Activated CD8-positive, alpha-beta T cell treated with anti-CD3 and anti-CD28 coated beads for 36 hours (primary cell): Measurements from ENCODE around the gene CLEC16A. TPM values are rescaled to one million over a fixed set of nuclear protein-coding genes. Genes with fewer than 3 reads are reported as not detected.
A peak's percentile ranks its signal among the peaks of the same experiment; 100 is the strongest.

Experiments
- ATAC-seq: fragments of 200-7000 bp; cut with Tn5 transposase; one replicate; pipeline ENCODE4 v1.10.0; 2021; ENCODE audit warnings: mild to moderate bottlenecking, moderate library complexity
- CTCF ChIA-PET: fragments of 350-600 bp; sonication (Branson Sonifier 250); formaldehyde crosslinking; loops from one replicate; lab custom pipeline; 2021; ENCODE audit warnings: antibody characterized with exemption; lab: Charles Lee
- POLR2A ChIA-PET: fragments of 350-600 bp; sonication (Branson Sonifier 250); formaldehyde crosslinking; loops from one replicate; lab custom pipeline; 2021; ENCODE audit warnings: antibody characterized with exemption; lab: Charles Lee
- DNase-seq: peaks from one replicate; pipeline ENCODE4 v3.0.0-alpha.2; 2020
- H3K27ac Mint-ChIP-seq: one replicate; pipeline ENCODE4 v1.8.0; 2021; ENCODE audit warnings: mild to moderate bottlenecking, mixed read lengths
- H3K27me3 Mint-ChIP-seq: one replicate; pipeline ENCODE4 v1.8.0; 2021; ENCODE audit warnings: mixed read lengths
- H3K36me3 Mint-ChIP-seq: one replicate; pipeline ENCODE4 v1.8.0; 2021; ENCODE audit warnings: low read depth, mixed read lengths
- H3K4me1 Mint-ChIP-seq: one replicate; pipeline ENCODE4 v1.8.0; 2021; ENCODE audit warnings: low read depth, mixed read lengths
- H3K4me3 Mint-ChIP-seq: one replicate; pipeline ENCODE4 v1.8.0; 2021; ENCODE audit warnings: mild to moderate bottlenecking, moderate library complexity, mixed read lengths
- H3K9me3 Mint-ChIP-seq: one replicate; pipeline ENCODE4 v1.8.0; 2021; ENCODE audit warnings: mixed read lengths
- intact Hi-C: fragments of 100-400 bp; cut with micrococcal nuclease; formaldehyde crosslinking; loops from one replicate; pipeline ENCODE4 v1.10.0; 2022
- total RNA-seq, 2 experiments: library from RNA; stranded (reverse); gene quantifications; one replicate each; pipeline ENCODE4 v1.2.3, GENCODE V29; 2021
- TF ChIP-seq, protein P1 (sequence below): fragments of 200-600 bp; IDR thresholded peaks from one replicate; pipeline ENCODE4 v1.8.0; 2022; ENCODE audit warnings: antibody characterized with exemption, mild to moderate bottlenecking

CLEC16A gene
- total RNA-seq, 2 experiments from 2014 or later, result 20.4 to 21.7 TPM

- Mint-ChIP-seq H3K9me3 (no peaks in the 10 kb centered on the region), H3K27me3 (no peaks in the 10 kb centered on the region), H3K27ac (peak overlapping the region; percentile 3), H3K4me3 (no peak overlapping the region), H3K36me3 (peaks cover 30% of the 10 kb centered on the region), H3K4me1 (peaks cover 11% of the 10 kb centered on the region)
- ChIA-PET POLR2A (interaction anchor here (0.9 kb wide), 1 partner anchor 191 kb away, joined by 3 read pairs; no protein-coding TSS in a partner anchor), CTCF (interaction anchor here (6.4 kb wide), 1 partner anchor 10 kb away, joined by 24 read pairs; no protein-coding TSS in a partner anchor)
- no peak for DNase-seq
- intact Hi-C loops, result no loop called here
- TF ChIP-seq, protein P1, sequence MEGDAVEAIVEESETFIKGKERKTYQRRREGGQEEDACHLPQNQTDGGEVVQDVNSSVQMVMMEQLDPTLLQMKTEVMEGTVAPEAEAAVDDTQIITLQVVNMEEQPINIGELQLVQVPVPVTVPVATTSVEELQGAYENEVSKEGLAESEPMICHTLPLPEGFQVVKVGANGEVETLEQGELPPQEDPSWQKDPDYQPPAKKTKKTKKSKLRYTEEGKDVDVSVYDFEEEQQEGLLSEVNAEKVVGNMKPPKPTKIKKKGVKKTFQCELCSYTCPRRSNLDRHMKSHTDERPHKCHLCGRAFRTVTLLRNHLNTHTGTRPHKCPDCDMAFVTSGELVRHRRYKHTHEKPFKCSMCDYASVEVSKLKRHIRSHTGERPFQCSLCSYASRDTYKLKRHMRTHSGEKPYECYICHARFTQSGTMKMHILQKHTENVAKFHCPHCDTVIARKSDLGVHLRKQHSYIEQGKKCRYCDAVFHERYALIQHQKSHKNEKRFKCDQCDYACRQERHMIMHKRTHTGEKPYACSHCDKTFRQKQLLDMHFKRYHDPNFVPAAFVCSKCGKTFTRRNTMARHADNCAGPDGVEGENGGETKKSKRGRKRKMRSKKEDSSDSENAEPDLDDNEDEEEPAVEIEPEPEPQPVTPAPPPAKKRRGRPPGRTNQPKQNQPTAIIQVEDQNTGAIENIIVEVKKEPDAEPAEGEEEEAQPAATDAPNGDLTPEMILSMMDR, result no peak
- ATAC-seq, result no peak
Measured at GRCh38 chr16:11063448-11064201, 119.3 kb downstream of the CLEC16A start.

DNA sequence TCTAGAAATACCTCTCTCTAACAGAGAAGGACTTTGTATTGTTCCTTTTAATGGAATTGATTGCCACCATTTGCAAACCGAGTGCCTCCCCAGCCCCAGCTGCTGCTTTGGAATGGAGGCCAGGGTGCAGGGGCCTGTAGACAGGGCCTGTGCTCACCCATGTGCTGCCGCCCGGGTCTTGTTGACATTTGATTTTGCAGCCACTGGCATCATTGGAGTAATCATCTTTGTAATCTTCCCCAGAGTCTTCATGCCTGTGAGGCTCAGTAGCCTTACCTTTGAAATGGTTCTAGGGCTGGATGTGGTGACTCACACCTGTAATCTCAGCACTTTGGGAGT, 119.8 kb downstream of the CLEC16A start:
- Mint-ChIP-seq H3K27ac (no peak overlapping the region), H3K27me3 (no peaks in the 10 kb centered on the region), H3K4me1 (peaks cover 11% of the 10 kb centered on the region), H3K36me3 (peaks cover 30% of the 10 kb centered on the region), H3K4me3 (no peak overlapping the region), H3K9me3 (no peaks in the 10 kb centered on the region)
- ATAC-seq, result no peak
- CTCF ChIA-PET, result interaction anchor here (1.4 to 6.4 kb wide), 2 partner anchors 7 to 10 kb away, joined by 3 to 24 read pairs; no protein-coding TSS in a partner anchor
- intact Hi-C loops, result no loop called here
- no peak for DNase-seq
- TF ChIP-seq, protein P1, result no peak
- POLR2A ChIA-PET, result interaction anchor here (0.9 to 1.2 kb wide), 3 partner anchors 12 to 190 kb away, joined by 3 to 5 read pairs (median 3); no protein-coding TSS in a partner anchor

- DNase-seq (no peak), ATAC-seq (no peak)
- TF ChIP-seq, protein P1, result no peak
- intact Hi-C loops, result no loop called here
- Mint-ChIP-seq H3K4me1 (peaks cover 11% of the 10 kb centered on the region), H3K27me3 (no peaks in the 10 kb centered on the region), H3K36me3 (peaks cover 33% of the 10 kb centered on the region), H3K27ac (no peak overlapping the region), H3K9me3 (no peaks in the 10 kb centered on the region), H3K4me3 (no peak overlapping the region)
- POLR2A ChIA-PET, result interaction anchor here (1.1 to 1.2 kb wide), 2 partner anchors 11 to 12 kb away, joined by 3 to 5 read pairs; no protein-coding TSS in a partner anchor
- CTCF ChIA-PET, result interaction anchor here (0.6 to 6.4 kb wide), 3 partner anchors 8 to 171 kb away, joined by 3 to 24 read pairs (median 3); no protein-coding TSS in a partner anchor
Measured at GRCh38 chr16:11064851-11065250, 120.5 kb downstream of the CLEC16A start.

DNA sequence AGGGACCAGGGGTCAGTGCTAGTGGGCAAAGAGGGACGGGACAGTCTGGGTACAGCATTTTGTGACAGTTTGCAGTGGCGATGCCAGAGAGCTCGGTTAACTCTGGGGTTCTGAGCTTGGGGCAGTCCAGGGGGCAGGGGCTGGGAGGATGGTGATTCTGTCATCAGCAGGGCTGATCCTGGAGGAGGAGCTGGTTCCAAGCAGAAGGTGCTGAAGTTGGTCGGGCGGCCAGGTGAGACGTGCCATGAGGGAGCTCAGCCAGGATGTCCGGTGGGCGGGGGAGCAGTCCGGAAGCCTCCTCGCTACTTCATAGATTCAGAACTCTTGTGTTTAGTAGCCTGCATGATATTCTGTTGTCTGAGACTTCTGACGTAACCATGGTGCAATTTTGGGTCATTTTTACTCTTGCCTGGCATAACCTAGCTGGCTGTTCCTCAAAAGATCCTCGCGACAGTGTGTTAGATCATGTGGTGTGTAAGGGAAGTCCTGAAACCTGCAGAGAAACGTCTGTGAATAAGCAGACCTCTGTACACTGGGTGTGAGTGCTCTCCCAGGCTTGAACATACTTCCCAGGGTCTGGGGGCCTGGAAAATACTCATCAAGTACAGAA, 122.0 kb downstream of the CLEC16A start:
- ChIA-PET CTCF (interaction anchor here (1.2 to 6.4 kb wide), 2 partner anchors 13 kb away, joined by 3 to 24 read pairs; no protein-coding TSS in a partner anchor), POLR2A (interaction anchor here (0.8 to 2.0 kb wide), 6 partner anchors 8 to 188 kb away, joined by 3 to 7 read pairs (median 3); no protein-coding TSS in a partner anchor)
- peaks cover 17% of the 10 kb centered on the region for H3K4me1 Mint-ChIP-seq
- no peaks in the 10 kb centered on the region for H3K9me3 Mint-ChIP-seq
- H3K4me3 Mint-ChIP-seq, result no peak overlapping the region
- no peak for ATAC-seq
- peaks cover 33% of the 10 kb centered on the region for H3K36me3 Mint-ChIP-seq
- H3K27me3 Mint-ChIP-seq, result no peaks in the 10 kb centered on the region
- intact Hi-C loops, result no loop called here
- peak overlapping the region; percentile 34 for H3K27ac Mint-ChIP-seq
- TF ChIP-seq, protein P1, result no peak
- DNase-seq, result peak; percentile 23
